Activated T-cell treated with anti-CD3 and anti-CD28 coated beads for 1 hour (primary cell): ENCODE results near the gene DHX29.

Experiments used
- DNase-seq: peaks from one replicate; pipeline ENCODE4 v3.0.0-alpha.2; 2020; ENCODE audit warnings: low read depth

Gene DHX29

DNA sequence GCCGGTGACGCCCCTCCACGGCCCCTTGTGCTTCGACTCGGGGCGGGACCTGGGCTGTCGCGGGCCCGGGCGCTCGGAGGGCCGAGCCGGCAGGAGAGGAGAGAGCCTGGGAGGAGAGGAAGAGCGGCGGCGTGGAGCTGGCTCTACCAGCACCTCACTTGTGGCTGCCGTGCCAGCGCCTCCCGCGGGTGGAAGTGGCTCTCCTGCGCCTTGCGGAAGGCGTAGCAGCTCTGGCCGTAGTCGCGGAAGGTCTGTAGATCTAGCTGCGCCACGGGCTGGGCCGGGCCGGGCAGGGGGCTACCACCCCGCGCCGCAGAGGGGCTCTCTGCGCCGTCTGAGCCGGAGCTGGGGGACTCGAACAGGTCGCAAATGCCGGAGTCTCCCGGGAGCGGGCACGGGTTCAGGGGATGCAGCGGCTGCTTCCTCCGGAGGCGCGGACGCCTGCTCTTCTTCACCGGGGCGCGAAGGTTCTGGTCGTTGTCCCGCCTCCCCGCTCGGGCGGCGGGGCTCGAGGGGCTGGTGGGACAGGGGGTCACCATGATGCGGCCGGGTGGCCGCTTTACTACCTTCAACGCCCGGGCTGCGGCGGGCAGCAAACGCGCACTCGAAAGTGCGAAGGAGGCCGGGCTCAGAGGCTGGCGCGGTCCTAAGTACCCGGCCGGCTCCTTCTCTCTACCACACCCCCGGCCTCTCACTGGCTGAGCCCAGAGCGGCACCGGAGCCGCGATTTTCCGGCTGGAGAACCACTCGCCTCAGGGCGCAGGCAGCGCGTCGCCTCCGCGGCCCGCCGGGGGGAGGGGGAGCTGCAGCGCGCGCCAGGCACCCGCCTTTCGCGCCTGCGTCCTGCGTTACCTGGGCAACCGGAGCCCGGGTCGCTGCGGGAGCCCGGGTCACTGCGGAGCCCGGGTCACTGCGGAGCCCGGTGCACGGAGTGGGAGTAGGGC lies 74.2 kb downstream of the DHX29 start, which contains the start of gene CCNO:
Gene CCNO, minus strand, starts transcription at position 624 of the 944 bp plus-strand sequence. Its CDS starts 85 bp downstream, at position 539.
- DNase-seq, result peak; percentile 31

DNA sequence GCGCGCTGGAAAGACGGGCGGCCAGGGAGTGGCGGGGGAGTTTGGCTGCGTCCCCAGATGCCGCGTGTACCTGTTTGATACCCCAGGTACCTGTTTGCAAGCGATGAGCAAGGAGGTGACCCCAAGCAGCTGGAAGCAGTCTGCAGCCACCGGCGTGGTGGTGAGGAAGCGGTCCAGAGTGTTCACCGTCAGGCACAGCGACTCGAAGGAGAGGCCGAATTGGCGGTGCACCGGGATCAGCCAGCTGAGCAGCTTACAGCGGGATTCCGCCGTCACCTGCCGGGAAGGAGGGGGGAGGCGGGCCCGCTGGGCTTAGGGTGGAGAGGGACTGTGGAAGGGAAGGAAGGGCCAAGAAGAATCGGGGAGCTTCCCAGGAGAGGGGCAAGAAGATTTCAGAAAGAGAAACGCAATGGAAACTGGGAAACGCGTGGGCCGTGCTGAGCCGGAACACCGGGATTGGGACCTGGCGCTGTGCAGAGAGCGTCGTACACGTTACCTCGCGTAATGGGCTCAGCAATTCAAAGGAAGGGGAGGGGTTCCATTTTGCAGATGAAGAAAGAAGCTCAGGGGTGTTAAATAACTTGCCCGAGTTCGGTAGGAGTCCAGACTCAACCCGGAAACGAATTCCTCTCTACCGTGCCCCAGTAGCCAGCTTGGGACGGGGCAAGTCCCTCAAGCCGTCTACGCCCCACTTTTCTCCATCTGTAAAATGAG lies 75.1 kb downstream of the DHX29 start:
- no peak for DNase-seq

- DNase-seq, result no peak
These were observed 75.6 kb downstream of the DHX29 start for GRCh38 chr5:55231919-55232270.

GRCh38 chr5:55231029-55231918 lies 76.2 kb downstream of the DHX29 start:
- no peak for DNase-seq

DNA sequence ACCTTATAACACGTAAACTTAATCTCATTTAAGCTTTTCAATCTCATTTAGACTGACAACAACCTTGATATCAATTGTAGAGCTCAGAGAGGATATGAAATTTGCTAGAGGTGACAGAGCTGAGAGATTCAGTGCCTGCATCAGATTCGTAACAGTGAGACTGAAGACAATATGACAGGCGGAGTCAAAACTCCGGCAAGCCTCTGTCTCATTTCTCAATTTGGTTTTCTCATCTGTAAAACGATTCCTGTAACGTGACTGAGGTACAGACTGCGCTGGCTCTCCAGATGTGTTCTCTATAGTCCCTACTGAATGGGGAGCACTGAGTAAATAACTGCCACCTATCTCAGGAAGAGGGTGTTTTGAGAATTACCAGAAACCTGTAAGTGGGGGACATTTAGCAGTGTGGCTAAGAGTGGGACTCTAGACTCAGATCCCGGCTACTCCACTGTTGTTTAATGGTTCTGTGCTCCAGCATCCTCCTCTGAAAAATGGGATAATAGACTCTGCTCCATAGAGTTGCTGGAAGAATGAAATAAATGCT lies 77.3 kb downstream of the DHX29 start:
- DNase-seq, result no peak

DNA sequence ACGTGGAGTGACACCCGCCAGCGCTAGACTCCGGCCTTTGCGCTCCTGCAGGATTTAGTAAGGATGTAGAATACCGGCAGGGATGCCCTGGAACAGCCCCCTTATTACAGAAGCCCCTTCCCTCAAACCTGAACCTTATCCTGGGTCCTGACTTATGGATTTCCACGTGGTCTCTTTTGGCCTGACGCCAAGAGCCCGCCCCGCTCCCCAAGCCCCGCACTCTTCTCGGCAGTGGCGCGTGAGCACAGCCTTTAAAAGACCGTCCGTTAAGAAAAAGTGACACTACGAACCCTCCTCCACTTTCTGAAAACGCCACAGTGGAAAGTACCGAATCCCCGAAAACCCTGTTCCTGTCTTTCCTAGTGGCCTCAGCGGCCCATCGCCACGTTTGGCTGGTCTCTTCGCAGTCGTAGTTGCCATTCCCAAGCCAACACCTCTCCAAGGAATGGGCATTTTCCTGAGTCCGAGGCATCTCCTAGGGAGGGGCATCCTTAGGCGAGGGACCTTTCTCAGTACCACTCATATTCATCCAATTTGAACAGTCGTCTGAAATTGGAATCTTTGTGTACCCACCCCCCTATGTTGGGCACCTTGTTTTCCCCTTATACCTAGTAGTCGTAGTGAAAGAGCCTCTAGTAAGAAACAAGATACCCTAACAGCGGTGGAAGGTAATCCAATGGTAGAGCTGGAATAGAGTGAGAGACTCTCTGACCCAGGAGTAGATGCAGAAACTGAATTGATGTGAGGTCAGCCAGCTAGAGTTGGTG lies 79.6 kb downstream of the DHX29 start:
- no peak for DNase-seq

DNA sequence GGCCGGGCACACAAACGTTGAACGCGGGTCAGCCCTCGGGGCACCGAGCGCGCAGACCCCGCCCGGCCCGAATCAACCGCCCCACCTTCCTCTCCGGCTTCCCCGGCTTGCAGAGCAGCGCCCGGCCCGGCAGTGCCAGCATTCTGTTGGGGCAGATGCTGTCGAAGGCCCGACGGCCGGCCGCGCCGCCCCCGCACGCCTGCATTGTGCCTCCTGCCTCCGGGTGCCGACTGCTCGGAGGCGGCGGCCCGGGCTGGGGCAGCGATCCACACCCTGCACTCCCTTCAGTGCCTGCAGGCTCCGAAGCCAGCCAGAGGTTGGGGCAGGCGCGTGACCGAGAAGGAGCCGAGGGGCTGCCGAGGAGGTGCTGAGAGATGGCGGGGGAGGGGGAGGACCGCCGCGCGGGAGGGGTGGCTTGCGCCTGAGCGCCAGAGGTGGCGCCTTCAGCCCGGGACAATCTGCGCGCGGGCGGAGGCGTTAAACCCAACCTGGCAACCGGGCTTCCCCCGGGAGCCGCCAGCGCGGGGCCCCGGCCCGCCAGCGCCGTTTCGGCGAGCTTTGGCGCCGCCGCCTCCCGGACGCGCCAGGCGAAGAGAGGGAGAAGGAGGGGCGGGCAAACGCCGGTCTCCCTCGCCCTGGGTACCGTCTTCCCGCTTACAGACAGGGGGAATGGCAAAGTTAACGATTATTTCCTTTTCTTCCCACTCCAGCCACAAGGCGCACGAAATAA lies 80.4 kb downstream of the DHX29 start, which contains the start of gene MCIDAS:
Gene MCIDAS, minus strand, starts transcription at position 382 of the 730 bp plus-strand sequence. Its CDS starts 177 bp downstream, at position 205.
- peak; percentile 24 for DNase-seq

DNA sequence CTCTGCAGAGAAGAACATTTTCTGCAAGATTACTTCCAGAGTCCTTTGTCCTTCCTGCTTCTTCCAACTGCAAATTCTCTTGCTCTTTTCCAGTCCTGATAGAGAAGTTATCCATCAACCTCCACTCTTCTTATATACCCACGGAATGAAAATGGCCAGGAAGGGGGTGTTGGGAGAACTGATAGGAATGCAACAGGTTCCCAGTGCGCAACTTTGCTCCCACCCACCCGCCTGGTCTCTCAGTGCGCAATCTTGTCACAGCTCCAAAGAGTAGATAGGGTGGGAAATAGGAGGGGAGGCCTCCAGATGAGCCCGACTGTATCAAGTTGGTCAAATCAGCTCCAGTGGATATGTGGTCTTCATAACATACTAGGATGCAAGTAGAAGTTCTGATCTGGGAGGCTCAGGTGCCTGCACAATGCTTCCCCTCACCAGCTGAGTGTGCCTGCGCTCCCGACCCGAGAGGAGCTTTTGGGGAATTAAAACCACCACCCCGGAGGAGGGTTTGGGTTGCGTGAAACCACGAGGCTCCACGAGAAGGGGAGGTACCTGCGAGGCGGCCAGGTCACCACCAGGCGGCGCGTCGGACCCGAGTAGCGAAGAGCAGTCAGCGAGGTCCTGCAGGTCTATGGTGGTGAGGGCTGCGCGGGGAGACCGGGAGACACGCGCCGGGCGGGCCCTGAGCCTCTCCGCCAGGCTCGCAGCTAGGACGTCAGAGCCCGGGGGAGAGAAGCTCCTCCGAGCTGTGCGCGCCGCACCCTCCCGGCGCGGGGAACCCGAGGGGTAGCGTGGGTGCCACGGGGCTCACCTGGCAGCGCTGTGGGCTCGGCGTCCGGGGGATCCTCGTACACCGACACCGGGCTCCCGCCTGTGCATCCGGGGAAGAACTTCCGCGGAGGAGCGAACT lies 81.2 kb downstream of the DHX29 start:
- DNase-seq, result no peak

DNA sequence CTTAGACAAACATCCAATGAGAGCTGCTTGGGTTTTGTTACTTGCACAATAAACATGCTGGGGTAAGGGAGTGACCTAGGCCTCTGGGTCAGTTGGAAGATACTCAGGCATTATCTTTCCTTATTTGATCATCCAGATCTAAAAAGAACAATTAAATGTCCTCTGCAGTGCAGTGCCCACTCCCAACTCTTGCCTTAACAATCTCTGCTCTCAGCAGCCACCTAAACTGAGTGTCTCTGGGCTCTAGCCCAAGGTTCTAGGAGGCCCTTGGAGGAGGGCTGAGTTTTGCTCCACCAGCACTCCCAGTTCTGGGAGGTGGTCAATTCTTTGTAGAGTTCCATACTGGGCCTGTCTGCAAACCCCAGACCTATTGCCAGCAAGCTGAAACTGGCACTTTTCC lies 82.1 kb downstream of the DHX29 start:
- DNase-seq, result no peak

DNA sequence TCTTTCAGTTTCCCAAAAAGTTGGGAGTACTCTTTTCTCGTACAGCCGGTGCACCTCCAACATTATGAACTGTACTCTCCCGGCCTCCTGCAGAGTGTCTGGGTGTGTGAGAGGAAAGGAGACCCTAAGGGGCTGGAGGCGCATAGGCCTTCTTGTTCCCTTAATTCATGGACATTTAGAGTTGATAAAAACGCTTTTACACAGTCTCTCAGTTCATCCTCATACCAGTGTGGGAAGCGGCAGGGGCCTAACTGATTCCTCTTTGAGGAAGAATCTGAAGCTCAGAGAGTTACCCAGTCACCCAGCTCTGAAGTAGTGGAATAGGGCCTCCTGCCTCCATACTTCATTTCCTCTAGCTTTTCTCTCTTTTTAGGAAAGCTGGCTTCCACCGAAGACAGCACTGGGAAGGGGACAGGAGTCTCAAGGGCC lies 83.7 kb downstream of the DHX29 start:
- no peak for DNase-seq

- no peak for DNase-seq
These were observed 84.3 kb downstream of the DHX29 start for GRCh38 chr5:55222985-55223811.

GRCh38 chr5:55222092-55222984 lies 85.2 kb downstream of the DHX29 start:
- DNase-seq, result no peak

GRCh38 chr5:55220433-55221185 lies 86.9 kb downstream of the DHX29 start:
- DNase-seq, result no peak

- no peak for DNase-seq
These were observed 87.7 kb downstream of the DHX29 start for GRCh38 chr5:55219770-55220169.

GRCh38 chr5:55218967-55219366 lies 88.5 kb downstream of the DHX29 start:
- no peak for DNase-seq

- no peak for DNase-seq
These were observed 96.2 kb downstream of the DHX29 start for GRCh38 chr5:55211184-55211874.
